Neural cell (in vitro differentiated cells): ENCODE measurements around the gene ELMO1. TPM values are rescaled to one million over a fixed set of nuclear protein-coding genes. Genes with fewer than 3 reads are reported as not detected.

Experiments
- H2AFZ ChIP-seq: fragments of 200-600, 300-800 bp; sonication (generic), shearing (Covaris generic); 2 replicates; pipeline ENCODE4 v1.6.0; 2014; ENCODE audit warnings: low read depth, mild to moderate bottlenecking, antibody characterized with exemption, low read length, moderate library complexity
- H3F3A ChIP-seq: fragments of 200-600 bp; shearing (Covaris generic); 2 replicates; pipeline ENCODE4 v1.6.1; 2016; ENCODE audit warnings: mild to moderate bottlenecking, moderate library complexity, mixed read lengths, antibody characterized with exemption, low read length; ENCODE audit not compliant: insufficient read depth, poor library complexity, severe bottlenecking
- H3K27ac ChIP-seq: fragments of 200-600, 300-800 bp; sonication (generic), shearing (Covaris generic); 2 replicates; pipeline ENCODE4 v1.5.1; 2014; ENCODE audit warnings: mild to moderate bottlenecking, low read length, moderate library complexity
- H3K27me3 ChIP-seq: fragments of 300-800, 200-600 bp; sonication (generic), shearing (Covaris generic); 2 replicates; pipeline ENCODE4 v1.6.0; 2014; ENCODE audit warnings: mild to moderate bottlenecking, low read depth, low read length, moderate library complexity; ENCODE audit not compliant: insufficient read depth
- H3K36me3 ChIP-seq: fragments of 300-800, 200-600 bp; sonication (generic), shearing (Covaris generic); 2 replicates; pipeline ENCODE4 v1.5.1; 2014; ENCODE audit warnings: mild to moderate bottlenecking, antibody characterized with exemption, low read length, moderate library complexity; ENCODE audit not compliant: insufficient read depth
- H3K4me2 ChIP-seq: fragments of 300-800, 200-600 bp; sonication (generic), shearing (Covaris generic); 2 replicates; pipeline ENCODE4 v1.6.0; 2014; ENCODE audit warnings: mild to moderate bottlenecking, low read length
- H3K4me3 ChIP-seq: fragments of 300-800, 200-600 bp; sonication (generic), shearing (Covaris generic); 2 replicates; pipeline ENCODE4 v1.5.1; 2014; ENCODE audit warnings: mild to moderate bottlenecking, low read length, moderate library complexity
- H3K79me2 ChIP-seq: fragments of 200-600 bp; shearing (Covaris generic); replicated peaks from 2 replicates; pipeline ENCODE4 v1.6.0; 2014; ENCODE audit warnings: mild to moderate bottlenecking, low read length, moderate library complexity; ENCODE audit not compliant: insufficient read depth
- H3K9ac ChIP-seq: fragments of 300-800, 200-600 bp; sonication (generic), shearing (Covaris generic); 2 replicates; pipeline ENCODE4 v1.6.1; 2016; ENCODE audit warnings: mild to moderate bottlenecking, low read length, mixed read lengths
- H3K9me2 ChIP-seq: fragments of 200-600 bp; shearing (Covaris generic); 2 replicates; pipeline ENCODE4 v1.6.1; 2016; ENCODE audit warnings: mild to moderate bottlenecking, low read length, mixed read lengths; ENCODE audit not compliant: insufficient read depth
- H3K9me3 ChIP-seq: fragments of 200-600, 300-800 bp; sonication (generic), shearing (Covaris generic); 2 replicates; pipeline ENCODE4 v1.6.1; 2016; ENCODE audit warnings: mild to moderate bottlenecking, mixed run types, low read length, moderate library complexity, mixed read lengths
- H4K20me1 ChIP-seq: fragments of 200-600 bp; shearing (Covaris generic); 2 replicates; pipeline ENCODE4 v1.6.1; 2016; ENCODE audit warnings: mild to moderate bottlenecking, mixed run types; ENCODE audit not compliant: insufficient read depth
- EP300 ChIP-seq: fragments of 450-650 bp; conservative IDR thresholded peaks from 2 replicates; pipeline ENCODE4 v1.6.1; 2014; ENCODE audit warnings: antibody characterized with exemption, mild to moderate bottlenecking, moderate library complexity; ENCODE audit not compliant: poor library complexity, severe bottlenecking
- EZH2 ChIP-seq: fragments of 200-600, 300-800 bp; shearing (Covaris generic), sonication (generic); IDR thresholded peaks from 2 replicates; pipeline ENCODE4 v1.6.1; 2014; ENCODE audit warnings: antibody characterized with exemption, low read length, borderline replicate concordance, mild to moderate bottlenecking; ENCODE audit not compliant: insufficient read depth, poor library complexity, severe bottlenecking
- MXI1 ChIP-seq: fragments of 450-650 bp; conservative IDR thresholded peaks from 2 replicates; pipeline ENCODE4 v1.6.1; 2014; ENCODE audit warnings: antibody characterized with exemption, mild to moderate bottlenecking; ENCODE audit not compliant: poor library complexity, severe bottlenecking
- POLR2AphosphoS5 ChIP-seq: IDR thresholded peaks from 2 replicates; pipeline ENCODE4 v1.6.1; 2012
- RAD21 ChIP-seq: fragments of 450-650 bp; conservative IDR thresholded peaks from 2 replicates; pipeline ENCODE4 v1.6.1; 2014; ENCODE audit warnings: antibody characterized with exemption, mild to moderate bottlenecking, moderate library complexity
- SMC3 ChIP-seq: fragments of 450-650 bp; conservative IDR thresholded peaks from 2 replicates; pipeline ENCODE4 v1.6.1; 2014; ENCODE audit warnings: antibody characterized with exemption, mild to moderate bottlenecking, moderate library complexity; ENCODE audit not compliant: poor library complexity
- polyA plus RNA-seq: library from polyadenylated mRNA; depleted of rRNA; stranded (reverse); fragments of >200 nt; gene quantifications from 2 replicates; pipeline ENCODE4 v1.2.3, GENCODE V29; 2014
- TF ChIP-seq, protein P1 (sequence below): fragments of 450-650 bp; IDR thresholded peaks from 2 replicates; pipeline ENCODE4 v1.5.1; 2014; ENCODE audit warnings: antibody characterized with exemption, mild to moderate bottlenecking, moderate library complexity; ENCODE audit not compliant: poor library complexity, severe bottlenecking

The ELMO1 gene
- polyA plus RNA-seq, 1 donor from 2014 or later, result 12.2 TPM

DNA sequence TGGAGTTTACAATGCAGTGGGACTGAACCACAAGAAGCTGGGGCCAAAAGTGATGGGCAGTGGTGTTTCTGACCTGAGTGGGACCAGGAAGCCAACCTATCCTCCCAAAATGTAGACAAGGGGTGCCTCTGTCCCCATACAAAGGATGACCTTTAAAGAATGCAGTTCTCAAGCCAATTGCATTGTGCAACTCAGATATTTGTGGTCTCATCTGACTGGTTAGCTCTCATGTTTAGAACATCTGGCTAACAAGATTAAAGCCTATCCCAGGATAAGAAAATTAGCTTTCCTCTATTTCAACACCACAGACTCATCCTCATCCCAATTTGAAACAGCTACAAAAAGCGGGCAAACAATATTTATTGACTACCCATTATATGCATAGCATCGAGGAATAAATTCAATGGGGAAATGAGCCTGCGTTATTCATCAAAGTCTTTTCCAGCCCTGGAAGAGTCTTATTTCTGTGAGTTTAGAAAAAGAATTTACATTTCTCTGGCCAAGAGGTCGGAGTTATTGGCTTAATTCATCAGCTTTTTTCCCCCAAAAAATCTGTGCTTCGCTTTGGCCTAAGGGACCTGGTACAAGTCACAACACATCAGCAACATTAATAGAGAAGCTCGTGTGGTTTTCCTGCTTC lies 26.7 kb downstream of the ELMO1 start:
- H3K9me2 ChIP-seq, result no peaks in the 10 kb centered on the region
- H3K36me3 ChIP-seq, result no peaks in the 10 kb centered on the region
- no peaks in the 10 kb centered on the region for H3K9me3 ChIP-seq
- H2AFZ ChIP-seq, result no peak overlapping the region
- H3K9ac ChIP-seq, result no peak overlapping the region
- H3K79me2 ChIP-seq, result no peaks in the 10 kb centered on the region
- peaks cover under 1% of the 10 kb centered on the region for H3F3A ChIP-seq
- H3K4me2 ChIP-seq, result no peak overlapping the region
- H3K4me3 ChIP-seq, result no peak overlapping the region
- TF ChIP-seq POLR2AphosphoS5 (no peak), EZH2 (no peak), RAD21 (no peak), EP300 (no peak), SMC3 (no peak), MXI1 (no peak)
- TF ChIP-seq, protein P1, sequence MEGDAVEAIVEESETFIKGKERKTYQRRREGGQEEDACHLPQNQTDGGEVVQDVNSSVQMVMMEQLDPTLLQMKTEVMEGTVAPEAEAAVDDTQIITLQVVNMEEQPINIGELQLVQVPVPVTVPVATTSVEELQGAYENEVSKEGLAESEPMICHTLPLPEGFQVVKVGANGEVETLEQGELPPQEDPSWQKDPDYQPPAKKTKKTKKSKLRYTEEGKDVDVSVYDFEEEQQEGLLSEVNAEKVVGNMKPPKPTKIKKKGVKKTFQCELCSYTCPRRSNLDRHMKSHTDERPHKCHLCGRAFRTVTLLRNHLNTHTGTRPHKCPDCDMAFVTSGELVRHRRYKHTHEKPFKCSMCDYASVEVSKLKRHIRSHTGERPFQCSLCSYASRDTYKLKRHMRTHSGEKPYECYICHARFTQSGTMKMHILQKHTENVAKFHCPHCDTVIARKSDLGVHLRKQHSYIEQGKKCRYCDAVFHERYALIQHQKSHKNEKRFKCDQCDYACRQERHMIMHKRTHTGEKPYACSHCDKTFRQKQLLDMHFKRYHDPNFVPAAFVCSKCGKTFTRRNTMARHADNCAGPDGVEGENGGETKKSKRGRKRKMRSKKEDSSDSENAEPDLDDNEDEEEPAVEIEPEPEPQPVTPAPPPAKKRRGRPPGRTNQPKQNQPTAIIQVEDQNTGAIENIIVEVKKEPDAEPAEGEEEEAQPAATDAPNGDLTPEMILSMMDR, result no peak
- H3K27me3 ChIP-seq, result no peaks in the 10 kb centered on the region
- H4K20me1 ChIP-seq, result no peaks in the 10 kb centered on the region
- H3K27ac ChIP-seq, result no peak overlapping the region

DNA sequence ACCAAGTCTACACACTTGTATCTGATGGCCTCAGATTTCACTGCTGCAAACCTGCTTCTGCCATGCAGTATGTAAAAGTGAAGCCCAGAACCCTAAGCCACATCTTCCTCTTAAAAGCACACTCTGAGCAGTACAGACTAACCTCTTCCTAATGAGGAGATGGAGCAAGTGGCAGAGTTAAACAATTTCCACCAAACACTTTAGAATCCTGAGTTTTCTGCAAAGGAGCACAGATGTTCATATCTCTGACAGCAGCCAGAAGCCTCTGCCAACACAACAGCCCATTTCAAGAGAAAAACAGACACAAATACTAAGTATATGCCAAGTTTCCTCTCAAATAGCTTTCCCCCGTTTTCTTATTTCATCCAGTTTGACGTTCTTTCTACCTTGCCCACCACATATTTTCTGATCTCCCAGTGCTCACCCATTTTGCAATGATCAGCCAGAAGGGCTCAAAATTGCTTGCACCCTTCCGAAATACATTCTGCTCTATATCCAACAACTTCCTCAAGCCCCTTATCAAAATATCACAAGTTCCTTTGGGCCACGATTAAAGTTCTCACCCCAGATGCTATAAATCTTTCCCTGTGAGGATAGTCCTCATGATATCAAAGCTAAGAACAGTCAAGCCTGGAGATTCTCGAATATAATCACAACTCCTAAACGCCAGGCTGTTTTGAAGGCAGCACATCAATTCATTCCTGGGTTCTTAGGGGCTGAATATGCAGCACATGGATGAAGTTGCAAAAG lies 27.5 kb downstream of the ELMO1 start:
- no peak overlapping the region for H2AFZ ChIP-seq
- no peak overlapping the region for H3K4me2 ChIP-seq
- H4K20me1 ChIP-seq, result no peaks in the 10 kb centered on the region

More for the DNA sequence above, 27.5 kb downstream of the ELMO1 start:
- H3K36me3 ChIP-seq, result no peaks in the 10 kb centered on the region
- H3K79me2 ChIP-seq, result no peaks in the 10 kb centered on the region
- H3K9ac ChIP-seq, result no peak overlapping the region
- no peak overlapping the region for H3K4me3 ChIP-seq
- H3K9me2 ChIP-seq, result no peaks in the 10 kb centered on the region
- no peaks in the 10 kb centered on the region for H3K9me3 ChIP-seq
- no peaks in the 10 kb centered on the region for H3K27me3 ChIP-seq
- TF ChIP-seq, protein P1, result no peak
- H3K27ac ChIP-seq, result no peak overlapping the region
- H3F3A ChIP-seq, result no peaks in the 10 kb centered on the region
